Activated CD4-positive, alpha-beta T cell treated with anti-CD3 and anti-CD28 coated beads for 4 hours (primary cell): ENCODE data around the gene SIDT1.

Experiments used
- DNase-seq, 2 donors: peaks; one replicate each; pipeline ENCODE4 v3.0.0-alpha.2; 2020

SIDT1 gene

DNA sequence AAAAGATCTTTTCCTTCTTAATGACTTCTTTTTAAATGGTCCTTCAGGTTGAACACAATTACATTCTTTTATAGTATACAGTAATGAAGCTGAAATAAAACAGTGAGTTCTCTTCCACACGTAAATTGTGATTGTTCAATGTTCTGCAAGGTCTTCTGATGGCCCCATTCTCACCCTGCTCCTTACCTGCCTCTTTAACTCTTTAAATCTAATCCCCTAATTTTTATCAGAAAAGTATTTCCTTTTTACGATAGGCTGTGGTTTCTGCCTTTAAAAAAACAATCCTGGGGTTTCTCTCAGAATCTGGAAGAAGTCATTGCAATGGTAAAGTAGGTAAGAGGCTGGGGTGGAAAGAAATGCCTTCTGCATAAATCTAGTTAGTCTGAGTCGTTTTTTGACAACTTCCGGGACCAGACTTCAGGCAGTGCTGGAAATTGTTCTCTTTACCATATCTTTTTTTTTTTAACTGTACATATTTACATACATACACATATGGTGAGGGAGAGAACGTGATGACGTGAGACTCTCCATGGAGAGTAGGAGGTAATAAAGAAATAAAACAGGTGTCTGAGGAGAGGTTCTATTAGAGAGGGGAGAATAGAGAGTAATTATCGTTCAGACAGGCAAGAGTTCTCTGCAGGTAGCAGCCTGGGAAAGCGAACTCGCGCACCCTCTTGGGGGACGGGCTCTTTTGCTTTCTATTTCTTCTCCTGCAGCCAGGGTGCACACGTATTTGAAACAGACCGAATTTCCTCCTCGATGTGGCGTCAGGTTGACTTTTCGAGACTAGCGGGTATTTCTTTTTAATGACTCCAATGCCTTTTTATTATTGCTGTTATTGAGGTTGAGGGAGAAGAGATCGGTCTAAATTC, at the start of gene SIDT1:
SIDT1 (plus strand) TSS at position 730 of the 872 bp plus-strand sequence. CDS start 467 bp downstream, outside the sequence.
- DNase-seq, result peak; percentile 67

DNA sequence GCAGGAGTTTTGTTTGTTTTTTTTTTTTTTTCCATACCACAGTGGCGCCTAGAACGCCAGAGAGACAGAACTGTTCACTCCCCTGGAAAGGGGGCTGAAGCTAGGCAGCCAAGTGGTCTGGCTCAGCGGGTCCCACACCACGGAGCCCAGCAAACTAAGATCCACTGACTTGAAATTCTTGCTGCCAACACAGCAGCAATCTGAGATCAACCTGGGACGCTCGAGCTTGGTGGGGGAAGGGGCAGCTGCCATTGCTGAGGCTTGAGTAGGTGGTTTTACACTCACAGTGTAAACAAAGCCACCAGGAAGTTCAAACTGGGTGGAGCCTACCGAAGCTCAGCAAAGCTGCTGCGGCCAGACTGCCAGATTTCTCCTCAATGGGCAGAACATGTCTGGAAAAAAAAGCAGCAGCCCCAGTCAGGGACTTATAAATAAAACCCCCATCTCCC, 47.2 kb upstream of the SIDT1 start:
- DNase-seq, result peak in 1 of 2 donors; percentile 13

DNA sequence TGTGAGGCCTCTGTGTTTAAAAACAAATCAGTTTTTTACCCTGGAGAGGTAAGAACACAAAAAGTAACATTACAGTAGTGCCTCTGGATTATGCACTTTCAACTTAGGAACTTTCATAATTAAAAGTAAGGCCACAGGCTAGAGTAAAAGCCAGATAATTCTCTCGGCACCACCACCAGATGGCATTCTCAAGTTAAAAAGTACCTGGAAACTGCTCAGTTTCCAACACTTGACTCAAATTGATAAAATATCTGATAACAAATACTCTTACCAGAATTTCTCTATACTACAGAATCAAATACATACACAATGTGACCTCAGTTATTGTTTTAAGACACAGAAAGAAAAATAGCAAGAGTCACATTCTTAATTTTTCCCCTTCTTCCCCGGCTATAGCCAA, 37.3 kb upstream of the SIDT1 start:
- DNase-seq, result peak; percentile 16 to 49

- no peak for DNase-seq
Observed at GRCh38 chr3:113496924-113497323, 35.4 kb upstream of the SIDT1 start.

GRCh38 chr3:113498221-113499005, 33.9 kb upstream of the SIDT1 start:
- DNase-seq, result no peak

- DNase-seq, result no peak
Observed at GRCh38 chr3:113499081-113499480, 33.3 kb upstream of the SIDT1 start.

- DNase-seq, result no peak
Observed at GRCh38 chr3:113501597-113501996, 30.8 kb upstream of the SIDT1 start.

DNA sequence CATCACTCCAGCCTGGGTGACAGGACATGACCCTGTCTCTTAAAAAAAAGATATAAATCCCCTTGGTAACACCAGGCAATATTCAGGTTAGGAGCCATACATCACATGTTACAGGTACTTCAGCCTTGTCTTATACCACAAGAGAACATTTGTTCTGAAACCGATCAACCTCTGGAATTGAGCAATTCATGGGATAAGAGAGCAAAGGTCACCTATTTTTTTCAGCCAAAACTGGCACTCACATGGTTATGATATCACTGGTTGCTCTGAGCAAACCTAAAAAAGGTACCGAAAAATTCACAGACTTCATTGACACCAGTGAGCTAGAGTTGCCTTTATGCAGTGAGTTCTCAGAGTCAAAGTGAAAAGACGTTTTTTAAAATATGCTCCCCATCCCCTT, 26.5 kb upstream of the SIDT1 start:
- no peak for DNase-seq

DNA sequence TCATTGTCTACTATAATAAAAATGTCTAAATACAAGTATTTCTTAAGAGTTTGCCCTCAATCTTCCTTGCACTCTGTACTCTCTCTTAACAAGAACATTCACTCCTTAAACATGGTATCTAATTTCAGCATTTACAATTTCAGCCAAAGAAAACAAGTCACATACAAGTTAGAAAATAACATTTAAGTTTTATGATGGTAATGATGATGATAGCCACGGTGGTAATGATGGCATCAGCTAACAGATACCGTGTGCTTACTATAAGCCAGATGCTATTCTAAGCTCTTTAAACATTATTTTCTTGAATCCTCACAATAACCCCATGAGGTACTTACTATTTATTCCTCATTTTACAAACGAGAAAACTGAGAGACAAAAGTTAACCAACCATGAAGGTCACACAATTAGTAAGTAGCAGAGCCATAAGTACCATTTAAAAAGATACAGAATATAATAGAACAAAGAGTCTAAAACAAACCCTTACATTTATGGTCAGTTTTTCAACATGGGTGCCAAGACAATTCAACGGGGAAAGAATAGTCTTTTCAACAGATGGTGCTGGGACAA, 24.8 kb upstream of the SIDT1 start:
- DNase-seq, result no peak

- no peak for DNase-seq
Observed at GRCh38 chr3:113508966-113509365, 23.4 kb upstream of the SIDT1 start.

GRCh38 chr3:113514265-113514769, 18.0 kb upstream of the SIDT1 start:
- no peak for DNase-seq

GRCh38 chr3:113516115-113516505, 16.2 kb upstream of the SIDT1 start:
- no peak for DNase-seq

GRCh38 chr3:113521981-113522380, 10.4 kb upstream of the SIDT1 start:
- no peak for DNase-seq

DNA sequence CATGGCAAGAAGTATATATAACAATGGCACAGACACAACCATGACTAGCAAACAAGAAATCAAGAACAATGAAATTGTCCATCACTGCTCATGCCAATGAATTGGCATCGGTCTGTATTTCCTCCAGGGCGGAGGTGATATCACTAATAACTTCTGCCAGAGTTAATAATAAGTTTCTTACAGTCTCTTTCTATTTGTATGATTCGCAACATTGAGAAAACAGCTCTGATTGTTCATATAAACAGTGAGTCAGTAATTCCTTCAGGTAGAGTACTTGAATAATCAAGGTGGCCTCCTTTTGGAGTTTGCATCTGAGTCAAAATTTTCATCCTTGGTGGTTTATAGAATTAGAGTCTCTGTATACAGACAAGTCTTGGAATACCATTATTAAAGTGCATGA, 9.1 kb upstream of the SIDT1 start:
- DNase-seq, result no peak

GRCh38 chr3:113532698-113533533, 561 bp downstream of the SIDT1 start:
- peak; percentile 41 to 50 for DNase-seq

- DNase-seq, result peak; percentile 16 to 26
Observed at GRCh38 chr3:113533534-113533892, 1.2 kb downstream of the SIDT1 start.

DNA sequence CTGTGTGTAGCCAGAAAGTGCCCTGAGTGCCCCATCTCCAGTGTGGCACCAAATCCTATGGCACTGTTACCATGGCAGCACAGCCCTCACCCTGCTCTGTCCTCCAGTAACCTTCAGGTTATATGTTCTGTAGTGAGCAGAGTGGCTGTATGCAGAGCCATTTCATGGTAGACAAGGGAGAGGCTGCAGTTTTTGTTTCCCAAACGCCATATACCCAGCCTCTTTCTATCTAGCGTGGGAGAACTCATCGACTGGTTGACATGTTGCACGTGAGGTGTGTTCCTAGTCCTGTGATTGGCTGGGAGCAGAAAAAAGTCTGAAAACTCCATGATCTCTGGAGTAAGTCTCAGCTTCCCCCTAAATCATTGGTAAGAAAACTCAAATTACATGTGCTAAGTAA, 2.0 kb downstream of the SIDT1 start:
- DNase-seq, result peak; percentile 12 to 24

- DNase-seq, result no peak
Observed at GRCh38 chr3:113535898-113536297, 3.5 kb downstream of the SIDT1 start.

DNA sequence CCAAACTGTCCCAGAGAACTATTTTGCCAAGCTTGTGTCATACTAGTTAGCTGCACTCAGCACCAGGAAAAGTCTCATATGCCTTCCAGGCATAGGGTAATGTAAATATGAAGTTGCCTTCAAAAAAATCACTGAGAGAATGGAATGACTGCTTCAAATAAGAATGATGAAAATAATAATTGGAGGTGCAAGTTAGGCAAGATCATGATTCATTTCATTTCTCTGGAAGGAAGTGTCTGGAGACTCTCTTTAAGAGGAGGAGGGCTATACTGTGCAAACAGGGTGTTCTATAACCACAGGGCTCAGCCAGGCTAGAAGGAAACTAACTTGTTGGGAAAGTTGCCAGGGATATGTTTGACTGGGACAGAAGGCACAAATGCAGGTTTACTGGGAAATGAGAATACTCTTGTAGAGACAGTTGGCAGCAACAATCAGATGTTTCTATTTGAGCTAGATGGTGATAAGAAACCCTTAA, 4.3 kb downstream of the SIDT1 start:
- no peak for DNase-seq

- DNase-seq, result no peak
Observed at GRCh38 chr3:113537155-113537554, 4.8 kb downstream of the SIDT1 start.

GRCh38 chr3:113541519-113541918, 9.2 kb downstream of the SIDT1 start:
- no peak for DNase-seq

- DNase-seq, result no peak
Observed at GRCh38 chr3:113545594-113545993, 13.2 kb downstream of the SIDT1 start.
